ENCODE results near the gene CLEC19A.

Gene CLEC19A

GRCh38 chr16:19266774-19267173, 18.8 kb upstream of the CLEC19A start:
- TF ChIP-seq POLR2A (IDR thresholded peaks at IDR 0.05; ENCODE audit: low read length) (no peak), GATA1 (IDR thresholded peaks at IDR 0.05; ENCODE audit: low read depth, low read length) (no peak)
- no peak for DNase-seq

- no peak for DNase-seq
These were observed 16.4 kb upstream of the CLEC19A start for GRCh38 chr16:19269098-19269497.

GRCh38 chr16:19274165-19274797, 11.2 kb upstream of the CLEC19A start:
- DNase-seq = no peak
- no peak for TF ChIP-seq GATA1 (IDR thresholded peaks at IDR 0.05; ENCODE audit: low read depth, low read length)
- no peak for TF ChIP-seq POLR2A (IDR thresholded peaks at IDR 0.05; ENCODE audit: low read length)

More at GRCh38 chr16:19269098-19269497, 16.4 kb upstream of the CLEC19A start:
- TF ChIP-seq POLR2A (IDR thresholded peaks at IDR 0.05; ENCODE audit: low read length) (no peak), GATA1 (IDR thresholded peaks at IDR 0.05; ENCODE audit: low read depth, low read length) (no peak)

GRCh38 chr16:19278403-19278802, 7.1 kb upstream of the CLEC19A start:
- TF ChIP-seq GATA1 (IDR thresholded peaks at IDR 0.05; ENCODE audit: low read depth, low read length) (no peak), POLR2A (IDR thresholded peaks at IDR 0.05; ENCODE audit: low read length) (no peak)
- DNase-seq = no peak

GRCh38 chr16:19281246-19281645, 4.3 kb upstream of the CLEC19A start:
- no peak for TF ChIP-seq POLR2A (IDR thresholded peaks at IDR 0.05; ENCODE audit: low read length)
- no peak for TF ChIP-seq GATA1 (IDR thresholded peaks at IDR 0.05; ENCODE audit: low read depth, low read length)
- DNase-seq = no peak

GRCh38 chr16:19282101-19282500, 3.4 kb upstream of the CLEC19A start:
- DNase-seq = no peak
- no peak for TF ChIP-seq POLR2A (IDR thresholded peaks at IDR 0.05; ENCODE audit: low read length)
- TF ChIP-seq GATA1 (IDR thresholded peaks at IDR 0.05; ENCODE audit: low read depth, low read length) = no peak

GRCh38 chr16:19283637-19284036, 1.9 kb upstream of the CLEC19A start:
- DNase-seq = peak in 1 of 2 experiments; percentile 16
- TF ChIP-seq GATA1 (IDR thresholded peaks at IDR 0.05; ENCODE audit: low read depth, low read length) (no peak), POLR2A (IDR thresholded peaks at IDR 0.05; ENCODE audit: low read length) (no peak)

- no peak for DNase-seq
These were observed 1.3 kb upstream of the CLEC19A start for GRCh38 chr16:19284207-19284606.

GRCh38 chr16:19286827-19287226, 1.3 kb downstream of the CLEC19A start:
- no peak for DNase-seq
- TF ChIP-seq GATA1 (IDR thresholded peaks at IDR 0.05; ENCODE audit: low read depth, low read length) = no peak
- no peak for TF ChIP-seq POLR2A (IDR thresholded peaks at IDR 0.05; ENCODE audit: low read length)

More at GRCh38 chr16:19284207-19284606, 1.3 kb upstream of the CLEC19A start:
- TF ChIP-seq GATA1 (IDR thresholded peaks at IDR 0.05; ENCODE audit: low read depth, low read length) (no peak), POLR2A (IDR thresholded peaks at IDR 0.05; ENCODE audit: low read length) (no peak)

GRCh38 chr16:19287241-19287640, 1.7 kb downstream of the CLEC19A start:
- TF ChIP-seq POLR2A (IDR thresholded peaks at IDR 0.05; ENCODE audit: low read length) (no peak), GATA1 (IDR thresholded peaks at IDR 0.05; ENCODE audit: low read depth, low read length) (no peak)
- no peak for DNase-seq

GRCh38 chr16:19288872-19289799, 3.6 kb downstream of the CLEC19A start:
- no peak for TF ChIP-seq GATA1 (IDR thresholded peaks at IDR 0.05; ENCODE audit: low read depth, low read length)
- no peak for TF ChIP-seq POLR2A (IDR thresholded peaks at IDR 0.05; ENCODE audit: low read length)
- DNase-seq = no peak

- no peak for TF ChIP-seq GATA1 (IDR thresholded peaks at IDR 0.05; ENCODE audit: low read depth, low read length)
- TF ChIP-seq POLR2A (IDR thresholded peaks at IDR 0.05; ENCODE audit: low read length) = no peak
- no peak for DNase-seq
These were observed 4.4 kb downstream of the CLEC19A start for GRCh38 chr16:19289811-19290485.

- no peak for TF ChIP-seq GATA1 (IDR thresholded peaks at IDR 0.05; ENCODE audit: low read depth, low read length)
- no peak for TF ChIP-seq POLR2A (IDR thresholded peaks at IDR 0.05; ENCODE audit: low read length)
- no peak for DNase-seq
These were observed 5.3 kb downstream of the CLEC19A start for GRCh38 chr16:19290860-19291259.

- peak in 1 of 2 experiments; percentile 20 for DNase-seq
- TF ChIP-seq POLR2A (IDR thresholded peaks at IDR 0.05; ENCODE audit: low read length) (no peak), GATA1 (IDR thresholded peaks at IDR 0.05; ENCODE audit: low read depth, low read length) (no peak)
These were observed 5.9 kb downstream of the CLEC19A start for GRCh38 chr16:19291475-19291874.
